ENCODE results near the gene TSPAN6. TPM values are rescaled to one million over a fixed set of nuclear protein-coding genes. Genes with fewer than 3 reads are reported as not detected.

The TSPAN6 gene
- total RNA-seq, 1 experiment from 2014 or later, result 52.2 TPM

Other genes with a start within 250 kb of the TSPAN6 start
- gene PCDH19, start 226.5 kb downstream of the TSPAN6 start, total RNA-seq (2021), result 0.04 and 0.05 TPM in 2 replicates
- gene TNMD, start 51.9 kb downstream of the TSPAN6 start, total RNA-seq (2021), result not detected in 2 replicates
- gene SRPX2, start 7.4 kb upstream of the TSPAN6 start, total RNA-seq (2021), result 65.9 and 77.8 TPM in 2 replicates
- 23.4 and 23.6 TPM in 2 replicates for gene SYTL4, start 95.3 kb upstream of the TSPAN6 start, total RNA-seq (2021)
- gene CSTF2, start 183.6 kb upstream of the TSPAN6 start, total RNA-seq (2021), result 18.5 and 24.1 TPM in 2 replicates
- gene NOX1, start 237.6 kb upstream of the TSPAN6 start, total RNA-seq (2021), result not detected in 2 replicates

Measured in PC-9 (cell line).